Mononuclear cell (primary cell): ENCODE measurements around the gene FKBP5. TPM values are rescaled to one million over a fixed set of nuclear protein-coding genes. Genes with fewer than 3 reads are reported as not detected.
A peak's percentile ranks its signal among the peaks of the same experiment; 100 is the strongest.
"Not testable (repeated sequence)": the region's sequence is repeated elsewhere in the genome, so short reads cannot be mapped to it uniquely, and the experiment has no call there.

Experiments used
- H3K27me3 ChIP-seq: 2 replicates; pipeline ENCODE4 v1.6.0; 2011; ENCODE audit warnings: low read length, control low read depth; ENCODE audit not compliant: insufficient read depth
- H3K4me1 ChIP-seq: 2 replicates; pipeline ENCODE4 v1.5.1; 2011; ENCODE audit warnings: mild to moderate bottlenecking, low read length, control low read depth; ENCODE audit not compliant: insufficient read depth
- H3K4me3 ChIP-seq: 2 replicates; pipeline ENCODE4 v1.5.1; 2011; ENCODE audit warnings: mild to moderate bottlenecking, low read length, moderate library complexity
- H3K9me3 ChIP-seq: 2 replicates; pipeline ENCODE4 v1.5.1; 2011; ENCODE audit warnings: low read depth, mild to moderate bottlenecking, control low read depth, low read length
- total RNA-seq: library from RNA; depleted of rRNA; stranded (reverse); fragments of >200 nt; gene quantifications from one replicate; pipeline ENCODE4 v1.2.3, GENCODE V29; 2012

Gene FKBP5
- total RNA-seq, 1 donor, result 20.1 TPM

DNA sequence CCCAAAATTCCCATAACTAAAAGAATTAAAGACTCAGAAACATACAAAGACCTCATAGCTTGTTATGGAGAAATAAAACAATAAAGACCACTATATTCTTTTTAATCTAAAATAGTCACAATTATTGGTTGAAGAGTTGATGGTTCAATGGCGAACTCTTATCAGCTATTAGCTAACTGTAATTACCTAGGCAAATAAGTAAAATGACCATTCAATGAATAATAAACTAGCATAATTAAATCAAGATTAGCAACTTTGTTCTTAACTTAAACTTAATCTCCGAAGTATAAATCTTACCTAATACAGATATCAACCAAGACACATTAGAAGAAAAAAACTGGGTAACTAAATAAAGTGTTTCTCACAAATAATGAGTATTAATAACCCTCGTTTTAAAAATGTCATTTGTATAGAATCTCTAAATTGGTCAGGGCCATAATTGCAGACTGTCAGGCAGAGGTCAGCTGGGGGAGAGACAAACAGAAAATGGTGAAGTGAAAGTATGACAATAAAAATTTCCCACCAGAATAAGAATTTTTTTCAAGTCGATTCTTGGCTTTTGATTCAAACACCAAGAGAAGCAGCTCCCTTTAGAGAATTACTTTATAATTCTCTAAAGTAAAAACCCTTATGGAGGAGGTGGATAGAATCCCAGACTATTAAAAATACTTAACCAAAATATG lies 1.7 kb downstream of the FKBP5 start:
- no peaks in the 10 kb centered on the region for H3K27me3 ChIP-seq
- H3K9me3 ChIP-seq, result no peaks in the 10 kb centered on the region
- peak overlapping the region; percentile 68 for H3K4me3 ChIP-seq
- peaks cover 33% of the 10 kb centered on the region for H3K4me1 ChIP-seq

DNA sequence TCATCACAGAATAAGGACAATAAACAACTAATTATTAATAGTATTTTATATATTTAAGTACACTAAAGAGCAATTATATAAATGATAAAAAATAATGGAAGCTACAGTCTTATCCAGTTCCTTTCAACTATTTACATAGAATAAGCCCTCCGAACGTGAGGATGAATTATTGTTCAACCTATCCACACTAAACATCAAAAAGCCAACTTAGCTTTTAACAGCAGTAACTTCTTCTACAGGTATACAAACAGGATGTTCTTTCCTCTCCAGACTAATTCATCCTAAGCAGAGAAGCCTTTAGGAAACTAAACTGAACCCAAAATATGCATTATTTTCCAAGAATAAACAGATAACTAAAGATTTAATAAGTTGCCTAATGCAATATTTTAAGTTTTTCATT lies 2.3 kb downstream of the FKBP5 start:
- Histone ChIP-seq H3K9me3 (no peaks in the 10 kb centered on the region), H3K4me1 (peaks cover 28% of the 10 kb centered on the region), H3K27me3 (no peaks in the 10 kb centered on the region), H3K4me3 (peak overlapping the region; percentile 6)

DNA sequence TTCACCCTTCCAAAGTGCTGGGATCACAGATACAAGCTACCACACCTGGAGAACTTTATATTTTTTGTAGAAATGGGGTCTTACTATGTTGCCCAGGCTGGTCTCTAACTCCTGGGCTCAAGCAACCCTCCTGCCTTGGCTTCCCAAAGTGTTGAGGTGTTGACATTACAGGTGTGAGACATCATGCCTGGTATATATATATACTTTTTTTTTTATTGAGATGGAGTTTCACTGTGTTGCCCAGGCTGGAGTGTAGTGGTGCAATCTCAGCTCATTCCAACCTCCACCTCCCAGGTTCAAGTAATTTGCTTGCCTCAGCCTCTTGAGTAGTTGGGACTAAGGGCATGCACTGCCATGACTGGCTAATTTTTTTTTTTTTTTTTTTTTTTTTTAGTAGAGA lies 5.4 kb downstream of the FKBP5 start:
- Histone ChIP-seq H3K27me3 (no peaks in the 10 kb centered on the region), H3K4me1 (peaks cover 16% of the 10 kb centered on the region)

DNA sequence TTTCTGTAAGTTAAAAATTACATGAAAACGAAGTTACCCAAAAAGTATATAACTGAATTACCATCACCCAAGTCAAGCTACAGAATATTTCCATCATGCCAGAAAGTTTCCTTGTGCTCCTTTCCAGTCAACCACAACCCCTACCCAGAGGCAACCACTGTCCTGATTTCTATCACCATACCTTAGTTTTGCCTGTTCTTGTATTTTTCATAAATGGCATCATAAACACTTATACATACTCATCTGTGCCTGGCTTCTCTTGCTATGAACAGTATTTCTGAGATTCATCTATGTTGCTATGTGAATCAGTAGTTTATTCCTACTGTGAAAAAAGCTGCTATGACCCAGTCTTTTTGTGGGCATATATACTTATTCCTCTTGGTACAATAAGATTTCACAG lies 7.4 kb downstream of the FKBP5 start:
- H3K4me3 ChIP-seq, result no peak overlapping the region
- H3K27me3 ChIP-seq, result no peaks in the 10 kb centered on the region
- H3K9me3 ChIP-seq, result no peaks in the 10 kb centered on the region
- H3K4me1 ChIP-seq, result peaks cover 23% of the 10 kb centered on the region

More for the DNA sequence above, 5.4 kb downstream of the FKBP5 start:
- no peaks in the 10 kb centered on the region for H3K9me3 ChIP-seq
- no peak overlapping the region for H3K4me3 ChIP-seq

DNA sequence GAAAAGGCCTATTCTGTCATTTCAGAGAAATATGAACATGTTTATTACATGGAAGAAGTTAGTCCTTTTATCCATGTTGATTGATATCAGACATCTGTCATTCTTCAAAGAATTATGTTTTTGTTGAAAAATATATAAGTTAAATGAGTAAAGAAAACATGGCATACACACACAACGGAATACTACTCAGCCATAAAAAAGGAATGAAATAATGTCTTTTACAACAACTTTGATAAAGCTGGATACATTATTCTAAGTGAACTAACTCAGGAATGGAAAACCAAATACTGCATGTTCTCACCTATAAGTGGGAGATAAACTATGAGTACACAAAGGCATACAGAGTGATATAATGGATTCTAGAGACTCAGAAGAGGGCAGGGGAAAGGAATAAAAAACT lies 9.3 kb downstream of the FKBP5 start:
- Histone ChIP-seq H3K4me1 (peaks cover 18% of the 10 kb centered on the region), H3K9me3 (no peaks in the 10 kb centered on the region), H3K27me3 (no peaks in the 10 kb centered on the region), H3K4me3 (no peak overlapping the region)

DNA sequence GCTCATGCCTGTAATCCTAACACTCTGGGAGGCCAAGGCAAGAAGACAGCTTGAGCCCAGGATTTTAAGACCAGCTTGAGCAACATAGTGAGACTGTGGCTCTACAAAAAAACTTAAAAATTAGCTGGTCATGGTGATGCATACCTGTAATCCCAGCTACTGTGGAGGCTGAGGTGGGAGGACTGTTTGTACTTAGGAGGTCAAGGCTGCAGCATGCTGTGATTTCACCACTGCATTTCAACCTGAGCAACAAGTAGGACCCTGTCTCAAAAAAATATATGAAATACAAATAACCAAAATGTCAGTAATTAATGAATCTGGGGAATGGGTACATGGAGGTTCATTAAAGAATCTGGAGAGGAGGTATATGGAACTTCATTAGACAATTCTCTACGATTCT lies 9.9 kb downstream of the FKBP5 start:
- Histone ChIP-seq H3K4me1 (peaks cover 20% of the 10 kb centered on the region), H3K4me3 (no peak overlapping the region), H3K27me3 (no peaks in the 10 kb centered on the region), H3K9me3 (no peaks in the 10 kb centered on the region)

DNA sequence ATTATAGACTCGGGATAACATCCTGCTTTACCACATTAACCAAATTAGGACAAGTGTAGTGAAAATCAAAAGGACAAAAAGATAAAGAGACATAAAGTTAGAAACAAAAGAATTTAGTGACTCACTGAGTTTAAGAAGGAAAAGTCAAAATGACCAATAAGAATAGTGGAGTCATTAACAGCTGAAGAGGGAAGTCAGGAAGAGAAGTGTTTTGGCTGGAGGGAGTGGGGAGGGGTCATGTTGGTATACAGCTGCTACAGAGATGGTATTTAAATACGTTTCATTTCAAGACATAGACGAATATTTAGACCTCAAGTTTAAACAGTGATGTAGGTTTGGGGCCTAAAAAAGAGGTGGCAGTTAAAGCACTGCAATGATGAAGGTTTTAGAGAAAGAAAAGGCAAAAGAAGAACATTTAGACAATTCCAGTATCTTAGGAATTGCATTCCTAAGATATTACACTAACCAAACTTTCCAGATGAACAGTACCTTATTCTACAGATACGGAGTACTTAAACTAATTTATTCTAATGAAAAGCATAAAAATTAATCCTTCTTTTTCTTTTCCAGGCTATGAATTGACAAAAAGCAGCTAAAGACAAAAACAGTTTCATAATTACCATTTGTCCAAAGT lies 10.6 kb downstream of the FKBP5 start:
- no peak overlapping the region for H3K4me3 ChIP-seq
- H3K27me3 ChIP-seq, result no peaks in the 10 kb centered on the region
- peaks cover 20% of the 10 kb centered on the region for H3K4me1 ChIP-seq
- H3K9me3 ChIP-seq, result no peaks in the 10 kb centered on the region

DNA sequence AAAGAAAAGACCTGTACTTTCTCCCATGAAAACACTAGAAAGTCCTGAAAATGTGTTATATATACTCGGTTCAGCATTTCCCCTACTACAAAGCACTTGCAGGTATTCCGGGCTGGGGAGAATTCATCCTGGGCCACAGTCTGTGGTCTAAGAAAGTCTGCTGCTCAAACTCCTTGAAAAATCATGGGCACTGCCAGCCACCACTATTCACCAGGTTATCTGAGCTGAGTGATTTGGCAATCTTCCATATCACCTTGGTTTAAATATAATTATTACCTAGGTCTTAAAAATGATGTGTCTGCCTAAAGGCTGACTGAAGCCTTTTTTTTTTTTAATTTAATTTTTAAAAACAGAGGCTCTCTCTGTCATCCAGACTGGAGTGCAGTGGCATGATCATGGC lies 11.3 kb downstream of the FKBP5 start:
- Histone ChIP-seq H3K4me3 (no peak overlapping the region), H3K4me1 (peaks cover 26% of the 10 kb centered on the region), H3K27me3 (no peaks in the 10 kb centered on the region), H3K9me3 (no peaks in the 10 kb centered on the region)

DNA sequence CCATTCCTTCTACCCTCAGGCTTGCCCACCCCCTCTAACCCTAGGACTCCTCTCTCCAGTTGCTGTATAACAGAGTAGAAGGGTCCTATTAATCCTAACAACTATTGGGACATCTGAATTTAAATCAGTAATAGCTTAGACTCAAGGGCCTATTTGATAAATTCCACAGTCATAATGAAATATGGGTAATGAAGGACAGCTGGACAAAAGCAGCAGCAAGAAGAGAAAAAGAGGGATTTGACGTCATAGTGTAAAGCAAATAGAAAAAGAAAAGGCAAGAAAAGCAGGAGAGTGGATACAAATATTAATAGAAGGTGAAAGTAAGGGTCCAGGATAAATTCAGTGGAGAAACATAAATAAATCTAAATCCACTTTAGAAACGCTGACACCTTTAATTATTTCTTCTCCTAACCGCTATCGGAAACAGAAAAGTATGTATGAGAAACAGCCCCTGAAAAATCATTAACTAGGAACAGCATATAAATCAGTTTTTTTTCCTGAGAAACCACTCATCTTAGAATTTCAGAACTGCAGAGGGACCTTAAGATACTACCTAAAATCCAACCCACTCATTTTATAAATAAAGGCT lies 12.8 kb downstream of the FKBP5 start:
- H3K27me3 ChIP-seq, result no peaks in the 10 kb centered on the region
- H3K4me3 ChIP-seq, result no peak overlapping the region
- no peaks in the 10 kb centered on the region for H3K9me3 ChIP-seq
- H3K4me1 ChIP-seq, result peaks cover 27% of the 10 kb centered on the region

DNA sequence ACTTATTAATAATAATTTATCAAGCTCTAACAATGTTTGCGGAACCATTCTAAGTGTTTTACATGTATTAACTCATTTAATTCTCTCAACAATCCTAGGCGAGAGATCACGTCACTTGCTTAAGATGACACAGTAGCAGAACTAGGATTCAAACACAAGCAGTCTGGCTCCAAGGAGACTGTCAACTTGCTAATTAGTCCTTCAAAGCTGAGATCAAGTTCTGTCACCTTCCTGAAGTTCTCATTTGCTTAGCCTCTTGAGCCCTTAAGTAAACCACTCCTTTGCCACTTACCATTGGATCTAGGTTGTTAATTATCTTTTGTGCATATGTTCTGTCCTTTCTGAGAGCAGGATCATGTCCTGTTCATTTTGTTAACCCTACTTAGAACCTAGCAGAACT lies 14.1 kb downstream of the FKBP5 start:
- peaks cover 30% of the 10 kb centered on the region for H3K4me1 ChIP-seq
- H3K4me3 ChIP-seq, result no peak overlapping the region
- H3K9me3 ChIP-seq, result no peaks in the 10 kb centered on the region
- H3K27me3 ChIP-seq, result no peaks in the 10 kb centered on the region

DNA sequence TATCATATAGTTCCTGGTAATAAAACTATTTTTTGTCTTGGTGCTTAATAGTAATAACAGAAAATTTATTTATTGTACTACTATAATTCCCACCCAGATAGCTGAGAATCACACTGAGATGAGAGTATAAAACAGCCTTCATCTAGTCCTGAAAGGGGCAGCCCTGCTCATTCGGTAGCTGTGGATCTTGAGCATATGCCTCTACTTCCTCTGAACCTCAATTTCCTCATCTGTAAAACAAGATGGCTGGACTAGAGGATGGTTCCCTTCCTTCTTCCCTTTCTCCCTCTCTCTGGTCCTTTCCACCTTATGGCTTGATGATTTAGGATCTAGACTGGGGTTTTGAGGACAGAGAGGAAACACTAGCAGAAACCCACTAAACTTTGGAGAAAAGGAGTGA lies 15.0 kb downstream of the FKBP5 start:
- Histone ChIP-seq H3K4me1 (peaks cover 29% of the 10 kb centered on the region), H3K4me3 (no peak overlapping the region), H3K9me3 (no peaks in the 10 kb centered on the region), H3K27me3 (no peaks in the 10 kb centered on the region)

DNA sequence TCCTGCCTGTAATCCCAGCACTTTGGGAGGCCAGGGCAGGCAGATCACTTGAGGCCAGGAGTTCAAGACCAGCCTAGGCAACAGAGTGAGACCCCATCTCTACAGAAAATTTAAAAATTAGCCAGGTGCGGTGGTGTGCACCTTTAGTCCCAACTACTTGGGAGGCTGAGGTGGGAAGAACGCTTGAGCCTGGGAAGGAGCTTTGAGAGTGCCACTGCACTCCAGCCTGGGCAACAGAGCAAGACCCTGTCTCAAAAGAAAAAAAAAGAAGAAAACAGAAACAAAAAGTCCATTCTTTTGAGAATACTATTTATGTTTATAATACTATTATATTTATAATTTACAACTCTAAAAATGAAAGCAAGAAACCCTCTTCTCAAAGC lies 15.4 kb downstream of the FKBP5 start:
- H3K4me3 ChIP-seq, H3K9me3 ChIP-seq, H3K27me3 ChIP-seq: not testable (repeated sequence)
- peaks cover 27% of the 10 kb centered on the region for H3K4me1 ChIP-seq

DNA sequence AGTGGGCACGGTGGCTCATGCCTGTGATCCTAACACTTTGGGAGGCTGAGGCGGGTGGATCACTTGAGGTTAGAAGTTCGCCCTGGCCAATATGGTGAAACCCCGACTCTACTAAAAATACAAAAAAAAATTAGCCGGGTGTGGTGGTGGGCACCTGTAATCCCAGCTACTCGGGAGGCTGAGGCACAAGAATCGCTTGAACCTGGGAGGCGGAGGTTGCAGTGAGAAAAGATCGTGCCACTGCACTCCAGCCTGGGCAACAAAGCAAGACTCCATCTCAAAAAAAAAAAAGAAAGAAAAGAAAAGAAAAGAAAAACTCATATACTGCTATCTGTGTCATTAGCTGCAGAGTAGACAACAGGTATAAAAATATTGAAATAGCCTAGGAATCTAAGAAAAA lies 18.3 kb downstream of the FKBP5 start:
- H3K27me3 ChIP-seq, H3K9me3 ChIP-seq, H3K4me3 ChIP-seq: not testable (repeated sequence)
- H3K4me1 ChIP-seq, result peaks cover 34% of the 10 kb centered on the region

DNA sequence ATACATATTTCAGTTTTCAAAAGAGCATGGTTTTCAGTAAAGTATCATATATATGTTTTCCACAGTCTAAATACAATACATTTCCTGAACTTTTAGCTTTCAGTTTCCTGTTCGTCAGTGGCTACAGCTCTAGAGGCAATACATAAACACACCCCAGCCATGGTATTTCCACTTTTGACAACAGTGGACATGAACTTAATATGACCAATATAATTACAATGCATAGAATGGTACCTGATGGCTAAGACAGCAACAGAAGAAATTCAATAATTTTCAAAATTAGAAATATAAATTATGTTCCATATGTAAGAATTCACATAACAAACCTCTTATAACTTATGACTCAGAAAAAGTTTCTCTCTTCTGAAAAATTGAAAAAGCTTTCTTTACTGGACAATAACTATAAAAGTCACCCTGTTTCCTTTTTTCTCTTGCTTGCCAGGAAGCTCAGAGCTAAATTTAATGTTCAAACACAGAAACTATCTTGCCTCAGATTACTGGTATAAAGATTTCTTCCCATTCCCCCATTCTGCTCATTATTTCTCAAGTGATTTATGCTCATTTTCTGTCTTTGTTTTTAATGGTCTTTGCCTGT lies 19.2 kb downstream of the FKBP5 start:
- Histone ChIP-seq H3K27me3 (no peaks in the 10 kb centered on the region), H3K4me1 (peaks cover 31% of the 10 kb centered on the region), H3K9me3 (no peaks in the 10 kb centered on the region), H3K4me3 (no peak overlapping the region)

DNA sequence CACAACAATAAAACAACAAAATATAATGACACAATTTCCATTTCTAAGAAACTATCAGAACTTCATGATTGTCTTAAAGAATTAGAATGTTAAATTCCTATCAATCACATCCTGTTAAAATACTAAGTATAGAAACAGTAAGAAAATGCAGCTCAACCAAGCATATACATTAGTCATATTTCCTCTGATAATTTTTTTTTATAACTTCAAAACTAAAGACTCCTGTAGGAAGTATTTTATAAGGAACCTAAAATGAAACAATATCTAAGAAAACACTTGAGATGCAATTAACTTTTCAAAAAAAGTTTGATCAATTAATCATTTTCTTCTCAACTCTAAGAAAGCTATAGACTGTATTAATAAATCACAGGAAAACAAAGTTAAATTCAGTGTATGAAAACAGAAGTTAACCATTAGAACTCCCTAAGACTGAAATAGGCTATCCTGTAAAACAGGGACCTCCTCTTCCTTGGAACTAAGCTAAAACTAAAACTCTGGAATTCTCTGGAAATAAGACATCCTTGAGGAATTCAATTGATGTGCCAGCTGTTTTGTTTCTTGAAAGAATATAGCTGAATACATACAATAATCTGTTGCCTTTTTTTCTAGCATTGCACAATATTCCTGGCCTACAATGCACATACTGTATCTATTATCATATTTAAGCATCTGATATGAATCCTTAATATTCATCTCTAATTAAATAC lies 19.8 kb downstream of the FKBP5 start:
- H3K4me1 ChIP-seq, result peaks cover 31% of the 10 kb centered on the region
- no peak overlapping the region for H3K4me3 ChIP-seq
- no peaks in the 10 kb centered on the region for H3K9me3 ChIP-seq
- H3K27me3 ChIP-seq, result no peaks in the 10 kb centered on the region
